Activated B cell treated with CpG ODN at 0.5 μM for 24 hours (primary cell): ENCODE results near the gene AMBP. TPM values are rescaled to one million over a fixed set of nuclear protein-coding genes. Genes with fewer than 3 reads are reported as not detected.

Source experiments
- ATAC-seq: fragments of 200-7000 bp; cut with Tn5 transposase; one replicate; pipeline ENCODE4 v1.10.0; 2021; ENCODE audit warnings: low read depth, mild to moderate bottlenecking, moderate library complexity
- CTCF ChIA-PET: fragments of 350-600 bp; sonication (Branson Sonifier 250); formaldehyde crosslinking; loops from one replicate; lab custom pipeline; 2021; ENCODE audit warnings: antibody characterized with exemption; lab: Charles Lee
- POLR2A ChIA-PET: fragments of 350-600 bp; sonication (Branson Sonifier 250); formaldehyde crosslinking; loops from one replicate; lab custom pipeline; 2021; ENCODE audit warnings: antibody characterized with exemption; lab: Charles Lee
- DNase-seq: peaks from one replicate; pipeline ENCODE4 v3.0.0; 2022
- H3K27ac Mint-ChIP-seq: one replicate; pipeline ENCODE4 v1.8.0; 2020; ENCODE audit warnings: mixed read lengths
- H3K27me3 Mint-ChIP-seq: one replicate; pipeline ENCODE4 v1.8.0; 2021; ENCODE audit warnings: mixed read lengths
- H3K36me3 Mint-ChIP-seq: one replicate; pipeline ENCODE4 v1.8.0; 2021; ENCODE audit warnings: low read depth, mixed read lengths
- H3K4me1 Mint-ChIP-seq: one replicate; pipeline ENCODE4 v1.8.0; 2021; ENCODE audit warnings: mixed read lengths
- H3K4me3 Mint-ChIP-seq: one replicate; pipeline ENCODE4 v1.8.0; 2020; ENCODE audit warnings: mild to moderate bottlenecking, mixed read lengths
- H3K9me3 Mint-ChIP-seq: one replicate; pipeline ENCODE4 v1.8.0; 2020; ENCODE audit warnings: mixed read lengths
- CTCF ChIP-seq: fragments of 200-600 bp; IDR thresholded peaks from one replicate; pipeline ENCODE4 v1.8.0; 2022; ENCODE audit warnings: antibody characterized with exemption, mild to moderate bottlenecking
- intact Hi-C: fragments of 100-400 bp; cut with micrococcal nuclease; formaldehyde crosslinking; loops from one replicate; pipeline ENCODE4 v1.15.1; 2024
- total RNA-seq: library from RNA; stranded (reverse); gene quantifications from 2 replicates; pipeline ENCODE4 v1.2.3, GENCODE V29; 2022

Gene AMBP
- total RNA-seq, 1 donor from 2014 or later: not detected

GRCh38 chr9:114051706-114052105 is 26.4 kb downstream of the AMBP start:
- H3K4me1 Mint-ChIP-seq: peaks cover 3% of the 10 kb centered on the region
- CTCF ChIA-PET: no interaction called here

GRCh38 chr9:114051281-114051680 is 26.8 kb downstream of the AMBP start:
- DNase-seq (no peak), ATAC-seq (no peak)
- POLR2A ChIA-PET: no interaction called here
- intact Hi-C loops: no loop called here
- H3K27ac Mint-ChIP-seq: no peak overlapping the region
- H3K4me3 Mint-ChIP-seq: no peak overlapping the region
- CTCF ChIA-PET: no interaction called here
- peaks cover under 1% of the 10 kb centered on the region for H3K4me1 Mint-ChIP-seq
- no peaks in the 10 kb centered on the region for H3K9me3 Mint-ChIP-seq
- no peaks in the 10 kb centered on the region for H3K36me3 Mint-ChIP-seq
- H3K27me3 Mint-ChIP-seq: peaks cover 4% of the 10 kb centered on the region
- TF ChIP-seq CTCF: no peak

More at GRCh38 chr9:114051706-114052105, 26.4 kb downstream of the AMBP start:
- H3K4me3 Mint-ChIP-seq: no peak overlapping the region
- H3K9me3 Mint-ChIP-seq: no peaks in the 10 kb centered on the region
- DNase-seq: no peak
- H3K36me3 Mint-ChIP-seq: no peaks in the 10 kb centered on the region
- intact Hi-C loops: no loop called here
- POLR2A ChIA-PET: no interaction called here
- no peak overlapping the region for H3K27ac Mint-ChIP-seq
- no peak for TF ChIP-seq CTCF
- no peak for ATAC-seq
- H3K27me3 Mint-ChIP-seq: peaks cover 9% of the 10 kb centered on the region

- no peaks in the 10 kb centered on the region for H3K9me3 Mint-ChIP-seq
- intact Hi-C loops: no loop called here
These were observed 27.5 kb downstream of the AMBP start for GRCh38 chr9:114050646-114051045.

GRCh38 chr9:114050226-114050568 is 27.9 kb downstream of the AMBP start:
- H3K9me3 Mint-ChIP-seq: no peaks in the 10 kb centered on the region
- H3K4me3 Mint-ChIP-seq: no peak overlapping the region
- DNase-seq: no peak
- no peak for TF ChIP-seq CTCF
- peaks cover 2% of the 10 kb centered on the region for H3K27me3 Mint-ChIP-seq
- intact Hi-C loops: no loop called here
- ChIA-PET CTCF (no interaction called here), POLR2A (no interaction called here)
- H3K36me3 Mint-ChIP-seq: no peaks in the 10 kb centered on the region
- no peaks in the 10 kb centered on the region for H3K4me1 Mint-ChIP-seq
- no peak overlapping the region for H3K27ac Mint-ChIP-seq
- no peak for ATAC-seq

More at GRCh38 chr9:114050646-114051045, 27.5 kb downstream of the AMBP start:
- POLR2A ChIA-PET: no interaction called here
- no peaks in the 10 kb centered on the region for H3K4me1 Mint-ChIP-seq
- CTCF ChIA-PET: no interaction called here
- H3K4me3 Mint-ChIP-seq: no peak overlapping the region
- TF ChIP-seq CTCF: no peak
- no peaks in the 10 kb centered on the region for H3K36me3 Mint-ChIP-seq
- H3K27me3 Mint-ChIP-seq: peaks cover 4% of the 10 kb centered on the region
- no peak overlapping the region for H3K27ac Mint-ChIP-seq
- DNase-seq (no peak), ATAC-seq (no peak)

- ChIA-PET CTCF (no interaction called here), POLR2A (no interaction called here)
- H3K27ac Mint-ChIP-seq: no peak overlapping the region
- ATAC-seq (no peak), DNase-seq (no peak)
- no peaks in the 10 kb centered on the region for H3K36me3 Mint-ChIP-seq
- peaks cover 2% of the 10 kb centered on the region for H3K27me3 Mint-ChIP-seq
- no peak for TF ChIP-seq CTCF
- intact Hi-C loops: no loop called here
- no peaks in the 10 kb centered on the region for H3K9me3 Mint-ChIP-seq
- no peaks in the 10 kb centered on the region for H3K4me1 Mint-ChIP-seq
- no peak overlapping the region for H3K4me3 Mint-ChIP-seq
These were observed 28.5 kb downstream of the AMBP start for GRCh38 chr9:114049441-114050225.
